Gastroesophageal sphincter (tissue), 4 donors: Measurements from ENCODE around the gene FHIT. TPM values are rescaled to one million over a fixed set of nuclear protein-coding genes. Genes with fewer than 3 reads are reported as not detected.

ENCODE experiments used
- ATAC-seq: fragments of 150-250 bp; one replicate; pipeline ENCODE4 v1.9.1; 2016; ENCODE audit warnings: mild to moderate bottlenecking, moderate library complexity
- H3K27ac ChIP-seq, 4 donors: fragments of 200-600 bp; sonication (generic) in 3 of 4; 1 replicate in 3 of 4; 2 replicates in 1 of 4; pipeline ENCODE4 v1.5.1; 2016 to 2019
- H3K27me3 ChIP-seq: fragments of 200-600 bp; sonication (generic); one replicate; pipeline ENCODE4 v1.5.1; 2019
- H3K36me3 ChIP-seq, 2 donors: fragments of 200-600 bp; sonication (generic); one replicate each; pipeline ENCODE4 v1.5.1; 2019; ENCODE audit warnings: control low read depth in 1 of 2
- H3K4me1 ChIP-seq, 3 donors: fragments of 200-600 bp; sonication (generic); 1 replicate in 2 of 3; 2 replicates in 1 of 3; pipeline ENCODE4 v1.5.1; 2016 to 2019; ENCODE audit warnings: control low read depth in 2 of 3
- H3K4me3 ChIP-seq, 2 donors: fragments of 200-600 bp; sonication (generic); one replicate each; pipeline ENCODE4 v1.5.1; 2019; ENCODE audit warnings: mild to moderate bottlenecking in 1 of 2, moderate library complexity in 1 of 2
- H3K9me3 ChIP-seq, 3 donors: fragments of 200-600 bp; sonication (generic); one replicate each; pipeline ENCODE4 v1.5.1; 2017 to 2019; ENCODE audit warnings: control low read depth in 2 of 3
- EP300 ChIP-seq: sonication (generic); formaldehyde crosslinking; IDR thresholded peaks from one replicate; pipeline ENCODE4 v1.6.1; 2017; ENCODE audit warnings: antibody characterized with exemption, mild to moderate bottlenecking
- POLR2A ChIP-seq, 2 donors: fragments of 450-650 bp; IDR thresholded peaks; one replicate each; pipeline ENCODE4 v1.6.1; 2017; ENCODE audit warnings: antibody characterized with exemption in 2 of 2, mild to moderate bottlenecking in 2 of 2, moderate library complexity in 1 of 2
- POLR2AphosphoS5 ChIP-seq: sonication (generic); formaldehyde crosslinking; IDR thresholded peaks from one replicate; pipeline ENCODE4 v1.6.1; 2017; ENCODE audit warnings: antibody characterized with exemption
- WGBS, 2 donors: methylation state at CpG; one replicate each; pipeline ENCODE4 v1.1.5; 2018; ENCODE audit warnings: low coverage in 1 of 2; 5-methylcytosine and 5-hydroxymethylcytosine counted together
- total RNA-seq, 4 donors: library from RNA; depleted of rRNA; stranded (reverse); fragments of >200 nt; gene quantifications; one replicate each; pipeline ENCODE4 v1.1.0, GENCODE V29; 2016
- TF ChIP-seq, protein P1 (sequence below), 4 experiments: fragments of 200-600 bp in 2 of 4; fragments of 450-650 bp in 2 of 4; sonication (generic) in 1 of 4; IDR thresholded peaks; one replicate each; pipeline ENCODE4 v1.5.1; 2017 to 2019; ENCODE audit warnings: antibody characterized with exemption in 4 of 4, mild to moderate bottlenecking in 2 of 4, moderate library complexity in 2 of 4

Gene FHIT
- total RNA-seq, 4 donors from 2014 or later, result 1.4 to 7.3 (median 3.9) TPM

DNA sequence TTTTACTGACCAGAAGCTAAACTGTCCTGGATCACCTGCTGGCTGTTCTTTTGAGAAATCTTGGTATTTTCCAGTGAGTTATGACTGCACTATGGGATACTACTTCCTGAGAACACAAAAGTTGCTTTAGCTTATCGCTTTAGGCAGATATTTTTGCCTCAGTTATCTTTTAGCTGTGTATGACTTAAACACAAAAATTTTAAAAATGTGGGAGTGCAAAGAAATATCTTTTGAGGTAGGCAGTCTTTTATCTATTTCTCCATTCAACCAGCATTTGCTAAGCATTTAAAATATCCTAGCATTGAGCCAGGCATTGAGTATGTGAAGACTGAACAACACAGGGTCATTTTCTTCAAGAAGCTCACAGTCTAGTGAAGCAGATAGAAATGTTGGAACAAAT is 981.9 kb downstream of the FHIT start:
- H3K4me3 ChIP-seq, result no peak overlapping the region
- 83 to 92% methylated on average over 1 of the region's 1 CpG for WGBS, 2 donors
- no peak for TF ChIP-seq POLR2A (IDR thresholded peaks at IDR 0.05)
- TF ChIP-seq POLR2AphosphoS5, result no peak
- TF ChIP-seq EP300, result no peak
- TF ChIP-seq, protein P1, sequence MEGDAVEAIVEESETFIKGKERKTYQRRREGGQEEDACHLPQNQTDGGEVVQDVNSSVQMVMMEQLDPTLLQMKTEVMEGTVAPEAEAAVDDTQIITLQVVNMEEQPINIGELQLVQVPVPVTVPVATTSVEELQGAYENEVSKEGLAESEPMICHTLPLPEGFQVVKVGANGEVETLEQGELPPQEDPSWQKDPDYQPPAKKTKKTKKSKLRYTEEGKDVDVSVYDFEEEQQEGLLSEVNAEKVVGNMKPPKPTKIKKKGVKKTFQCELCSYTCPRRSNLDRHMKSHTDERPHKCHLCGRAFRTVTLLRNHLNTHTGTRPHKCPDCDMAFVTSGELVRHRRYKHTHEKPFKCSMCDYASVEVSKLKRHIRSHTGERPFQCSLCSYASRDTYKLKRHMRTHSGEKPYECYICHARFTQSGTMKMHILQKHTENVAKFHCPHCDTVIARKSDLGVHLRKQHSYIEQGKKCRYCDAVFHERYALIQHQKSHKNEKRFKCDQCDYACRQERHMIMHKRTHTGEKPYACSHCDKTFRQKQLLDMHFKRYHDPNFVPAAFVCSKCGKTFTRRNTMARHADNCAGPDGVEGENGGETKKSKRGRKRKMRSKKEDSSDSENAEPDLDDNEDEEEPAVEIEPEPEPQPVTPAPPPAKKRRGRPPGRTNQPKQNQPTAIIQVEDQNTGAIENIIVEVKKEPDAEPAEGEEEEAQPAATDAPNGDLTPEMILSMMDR (IDR thresholded peaks at IDR 0.05), result no peak
- H3K9me3 ChIP-seq, result no peaks in the 10 kb centered on the region
- H3K27me3 ChIP-seq, result no peaks in the 10 kb centered on the region
- ATAC-seq, result no peak
- no peaks in the 10 kb centered on the region for H3K36me3 ChIP-seq
- H3K27ac ChIP-seq, result no peak overlapping the region
- no peaks in the 10 kb centered on the region for H3K4me1 ChIP-seq

DNA sequence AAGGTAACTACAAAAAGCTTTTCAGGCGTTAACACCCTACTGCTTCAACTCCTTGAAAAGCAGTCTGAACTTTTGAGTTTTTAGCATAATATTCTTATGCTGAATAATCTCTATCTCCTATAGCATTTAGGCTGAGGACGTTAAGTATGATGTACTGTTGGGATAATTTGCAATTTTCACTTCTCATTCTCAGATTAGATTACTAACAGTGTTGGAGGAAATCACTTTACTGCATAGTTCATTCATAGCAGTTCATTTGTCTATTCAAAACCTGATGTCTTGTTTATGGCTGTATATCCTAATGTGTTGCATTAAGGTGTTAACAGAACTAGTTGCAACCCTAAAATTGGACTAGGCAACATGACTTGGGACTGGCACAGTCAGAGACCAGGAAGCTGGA is 983.1 kb downstream of the FHIT start:
- Histone ChIP-seq H3K27me3 (no peaks in the 10 kb centered on the region), H3K9me3 (no peaks in the 10 kb centered on the region), H3K36me3 (no peaks in the 10 kb centered on the region), H3K27ac (no peak overlapping the region), H3K4me3 (no peak overlapping the region), H3K4me1 (no peaks in the 10 kb centered on the region)
- no peak for ATAC-seq
- TF ChIP-seq, protein P1 (IDR thresholded peaks at IDR 0.05), result no peak
- TF ChIP-seq POLR2A (IDR thresholded peaks at IDR 0.05), result no peak
- no peak for TF ChIP-seq POLR2AphosphoS5
- no peak for TF ChIP-seq EP300
- 18 to 20% methylated on average over 2 of the region's 2 CpGs for WGBS, 2 donors

DNA sequence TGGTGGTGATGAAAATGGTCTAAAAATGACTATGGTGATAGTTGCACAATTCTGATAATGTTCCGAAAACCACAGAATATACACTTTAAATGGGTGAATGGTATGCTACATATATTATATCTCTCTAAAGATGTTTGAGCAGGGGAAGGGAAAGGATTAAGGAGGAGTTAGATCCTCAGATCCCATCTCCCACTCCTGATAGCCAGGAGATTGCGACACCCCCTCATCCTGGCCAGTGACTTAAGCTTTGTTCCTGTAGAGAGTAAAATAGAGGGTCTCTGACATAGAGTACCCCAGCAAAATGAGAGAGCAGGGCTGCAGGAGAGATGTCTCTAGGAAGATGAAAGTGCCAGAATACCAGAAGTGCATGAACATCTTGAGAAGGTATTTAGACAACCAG is 984.8 kb downstream of the FHIT start:
- WGBS, 2 donors, result 91 to 95% methylated on average over 2 of the region's 2 CpGs
- no peak overlapping the region for H3K4me3 ChIP-seq
- TF ChIP-seq POLR2A (IDR thresholded peaks at IDR 0.05), result no peak
- TF ChIP-seq POLR2AphosphoS5, result no peak
- TF ChIP-seq, protein P1 (IDR thresholded peaks at IDR 0.05), result no peak
- no peak for TF ChIP-seq EP300

DNA sequence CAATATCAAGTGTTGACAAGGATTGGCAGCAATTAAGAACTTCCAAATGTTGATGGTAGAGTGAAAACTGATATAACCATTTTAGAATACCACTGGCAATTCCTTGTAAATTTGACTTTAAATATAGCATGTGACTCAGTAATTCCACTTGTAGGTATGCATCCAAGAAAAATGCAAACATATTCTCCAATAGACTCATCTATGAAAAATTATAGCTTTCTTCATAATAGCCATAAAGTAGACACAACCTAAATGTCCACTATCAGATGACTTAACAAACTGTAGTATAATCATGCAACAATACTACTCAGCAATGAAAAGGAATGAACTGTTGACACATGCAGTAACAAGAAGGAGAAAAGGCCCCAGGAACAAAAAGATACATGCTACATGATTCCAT is 988.1 kb downstream of the FHIT start:
- no peak for ATAC-seq
- no peaks in the 10 kb centered on the region for H3K9me3 ChIP-seq
- H3K4me1 ChIP-seq, result no peaks in the 10 kb centered on the region
- H3K4me3 ChIP-seq, result no peak overlapping the region
- no peaks in the 10 kb centered on the region for H3K36me3 ChIP-seq
- H3K27me3 ChIP-seq, result no peaks in the 10 kb centered on the region
- TF ChIP-seq, protein P1 (IDR thresholded peaks at IDR 0.05), result no peak
- TF ChIP-seq POLR2AphosphoS5 (no peak), POLR2A (IDR thresholded peaks at IDR 0.05) (no peak), EP300 (no peak)
- H3K27ac ChIP-seq, result no peak overlapping the region

More for the DNA sequence above, 984.8 kb downstream of the FHIT start:
- Histone ChIP-seq H3K36me3 (no peaks in the 10 kb centered on the region), H3K9me3 (no peaks in the 10 kb centered on the region), H3K4me1 (no peaks in the 10 kb centered on the region), H3K27me3 (no peaks in the 10 kb centered on the region), H3K27ac (no peak overlapping the region)
- ATAC-seq, result no peak

DNA sequence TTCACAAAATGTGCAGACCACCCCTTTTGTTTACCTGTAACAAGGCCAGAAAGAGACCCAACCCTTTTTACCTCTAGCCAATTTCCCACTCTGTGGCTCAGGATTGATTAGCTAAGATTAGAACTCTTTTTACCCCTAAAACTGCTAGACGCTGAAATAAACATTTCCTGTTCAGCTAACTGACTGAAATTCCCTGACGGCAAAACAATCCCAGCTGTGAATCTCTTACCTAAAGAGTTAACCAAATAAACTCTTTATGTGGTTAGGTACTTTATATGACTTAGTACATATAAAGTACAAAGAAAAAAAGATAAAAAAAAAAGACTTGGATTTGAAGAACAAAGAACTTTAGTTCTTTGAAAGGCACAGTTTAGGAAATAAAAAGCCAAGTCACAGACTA is 988.7 kb downstream of the FHIT start:
- 40% methylated on average over 2 of the region's 2 CpGs; no CpG with 5 or more reads in 1 of the 2 donors for WGBS, 2 donors
- no peak overlapping the region for H3K27ac ChIP-seq
- no peak for ATAC-seq
- no peaks in the 10 kb centered on the region for H3K9me3 ChIP-seq
- H3K4me3 ChIP-seq, result no peak overlapping the region
- H3K27me3 ChIP-seq, result no peaks in the 10 kb centered on the region
- TF ChIP-seq POLR2A (IDR thresholded peaks at IDR 0.05) (no peak), POLR2AphosphoS5 (no peak), EP300 (no peak)
- TF ChIP-seq, protein P1 (IDR thresholded peaks at IDR 0.05), result no peak
- H3K36me3 ChIP-seq, result no peaks in the 10 kb centered on the region
- no peaks in the 10 kb centered on the region for H3K4me1 ChIP-seq
